GDM1 (cell line): ENCODE data around the gene RWDD3.

Source experiments
- DNase-seq: peaks from one replicate; lab custom pipeline; 2025; lab: John Stamatoyannopoulos, UW

The RWDD3 gene

DNA sequence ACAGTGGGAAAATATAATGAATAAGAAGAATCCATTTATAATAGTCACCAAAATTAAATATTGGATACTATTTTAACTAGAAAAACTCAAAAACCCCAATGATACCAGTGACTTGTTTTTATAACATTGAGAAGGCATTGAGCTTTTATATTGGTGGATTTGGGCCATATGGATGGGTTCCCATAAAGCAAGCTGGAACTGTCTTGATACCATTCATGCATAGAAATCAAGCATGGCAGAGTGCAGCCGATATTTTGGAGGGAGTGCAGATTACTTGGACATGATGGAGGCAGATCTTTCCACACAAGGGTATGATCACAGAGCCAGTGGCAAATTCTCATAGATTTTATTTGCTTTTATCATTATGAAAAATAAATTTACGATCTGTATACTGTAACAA, 3.8 kb upstream of the RWDD3 start:
- no peak for DNase-seq

DNA sequence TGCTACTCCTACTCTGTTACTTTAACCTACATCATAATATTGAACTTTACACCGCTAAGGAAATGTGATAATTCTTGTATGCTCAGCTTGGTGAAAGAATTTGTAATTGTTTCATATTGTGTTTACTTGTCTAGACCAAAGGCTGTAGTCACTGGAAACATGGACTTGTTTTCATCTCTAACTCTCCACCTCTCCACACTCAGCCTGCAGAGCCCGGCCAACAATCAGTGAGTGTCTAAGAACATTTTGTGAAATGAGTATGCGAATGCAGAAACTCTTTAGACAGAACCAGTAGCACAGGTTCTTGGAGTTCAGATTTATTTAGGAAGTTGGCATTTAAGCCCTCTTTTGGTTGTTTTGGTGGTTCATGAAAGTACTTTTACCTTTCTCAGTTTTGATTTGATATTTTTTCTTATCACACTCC, 3.2 kb upstream of the RWDD3 start:
- no peak for DNase-seq

DNA sequence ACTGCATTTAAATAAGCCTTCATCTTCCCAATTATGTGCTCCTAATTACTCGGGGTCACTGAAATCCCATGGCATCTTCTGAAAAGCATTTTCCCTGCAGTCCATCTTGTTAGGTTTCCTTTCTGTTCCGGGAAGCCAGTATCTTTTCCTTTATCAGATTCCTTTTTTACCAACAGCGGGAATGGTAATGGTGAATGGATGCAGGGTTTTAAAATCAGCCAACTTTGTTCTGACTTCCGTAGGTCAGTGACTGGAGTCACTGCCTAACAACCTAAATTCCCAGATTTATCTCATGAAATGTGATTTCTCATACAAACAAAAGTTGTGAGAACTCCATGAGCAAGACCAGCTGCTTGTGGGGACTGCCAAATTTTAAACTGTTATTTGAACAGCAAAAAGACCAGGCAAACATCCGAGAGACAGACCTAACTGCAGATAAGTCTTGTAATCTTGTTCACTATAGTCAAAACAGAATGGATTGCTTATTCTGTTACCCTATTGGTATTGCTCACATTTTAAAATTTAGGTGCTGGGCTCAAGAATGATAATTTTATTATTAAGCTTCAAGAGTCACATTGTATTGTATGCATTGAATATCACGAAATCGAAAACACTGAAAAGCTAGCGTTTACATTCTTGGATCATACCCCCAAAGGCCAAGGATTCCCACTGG, 1.2 kb upstream of the RWDD3 start:
- DNase-seq, result no peak

DNA sequence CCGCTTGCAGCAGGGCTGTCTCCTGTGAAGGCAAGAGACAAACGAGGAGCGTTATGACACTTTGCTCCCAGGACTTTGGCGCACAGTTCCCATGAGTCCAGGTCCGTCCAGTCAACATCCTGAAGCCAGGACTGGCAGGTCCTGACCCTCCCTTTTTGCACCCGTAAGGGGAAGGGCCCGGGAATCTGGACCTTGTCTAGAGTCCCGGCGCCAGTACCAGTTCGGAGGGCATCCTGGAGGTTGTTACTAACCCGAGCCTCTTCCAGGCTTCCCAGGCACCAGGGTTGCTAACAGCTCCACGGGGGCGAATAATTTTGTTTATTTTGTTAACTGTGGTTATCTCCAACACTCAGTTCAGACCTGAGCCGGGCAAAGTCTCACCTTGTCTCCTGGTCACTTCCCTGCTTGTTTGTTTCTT, 682 bp upstream of the RWDD3 start:
- DNase-seq, result no peak

DNA sequence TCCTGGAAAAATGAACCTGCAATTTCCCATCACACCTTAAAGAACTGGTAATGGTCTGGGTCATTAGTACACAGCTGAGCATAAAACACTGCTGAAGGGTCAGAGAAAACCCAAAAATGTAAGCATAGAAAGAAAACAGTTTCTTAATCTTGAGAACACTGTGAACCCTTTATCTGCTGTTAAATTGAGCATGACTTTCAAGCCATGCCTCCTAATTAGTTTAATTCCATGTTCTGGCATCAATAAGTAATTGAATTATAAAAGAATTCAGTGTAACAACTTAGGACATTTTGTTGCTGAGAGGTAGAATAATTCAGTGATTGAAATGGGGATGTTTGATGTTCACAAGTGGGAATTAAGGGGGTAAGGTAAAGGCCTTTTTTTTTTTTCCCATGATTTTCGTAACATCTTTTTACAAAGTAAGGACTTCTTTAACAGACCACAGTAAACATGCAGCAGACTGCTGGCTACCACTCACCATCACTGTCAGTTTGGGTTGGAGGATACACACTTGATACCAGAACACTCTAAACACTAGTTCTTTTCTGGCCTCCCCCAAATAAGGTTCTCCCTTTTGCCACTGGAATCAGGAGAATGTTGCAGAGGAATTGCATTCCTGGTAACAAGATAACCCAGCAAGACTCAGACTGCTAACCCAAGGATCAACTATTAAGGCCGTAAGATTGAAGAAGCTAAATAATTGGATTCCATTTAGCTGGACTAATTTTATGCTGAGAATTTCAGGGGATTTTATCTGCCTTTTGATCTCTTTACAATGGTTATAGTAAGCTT, 3.0 kb downstream of the RWDD3 start:
- DNase-seq, result no peak

DNA sequence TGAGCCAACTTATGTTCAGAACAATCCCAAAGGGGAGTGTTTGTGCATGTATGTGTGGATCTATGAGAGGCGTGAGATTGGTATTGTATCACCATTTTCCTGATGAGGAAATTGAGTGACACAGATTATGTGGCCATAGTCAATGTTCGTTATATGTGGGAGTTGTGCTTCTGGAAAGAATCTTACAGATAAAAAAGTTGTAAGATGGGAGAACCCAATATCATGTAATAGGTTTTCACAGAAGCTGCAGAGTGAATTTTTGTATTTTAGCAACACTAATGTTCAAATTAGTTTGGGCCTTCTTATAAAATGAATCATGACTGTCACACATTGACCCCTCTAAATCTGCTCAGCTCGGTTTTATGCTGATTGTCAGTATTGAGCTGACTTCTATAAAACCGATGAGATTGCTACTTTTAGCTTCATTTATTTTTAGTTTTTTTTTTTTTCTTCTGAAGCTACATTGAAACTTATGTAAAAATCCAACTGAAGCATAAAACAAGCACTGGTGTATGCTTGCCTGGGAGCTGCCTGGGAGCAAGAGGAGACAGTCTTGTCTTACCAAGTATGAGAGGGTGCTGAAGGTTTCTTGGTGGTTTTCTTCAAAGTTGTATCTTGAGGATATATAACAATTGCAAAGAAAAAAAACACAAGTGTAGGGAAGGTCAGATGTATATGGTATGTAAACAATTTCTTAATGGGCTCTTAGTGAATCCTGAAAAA, 4.1 kb downstream of the RWDD3 start:
- DNase-seq, result no peak

DNA sequence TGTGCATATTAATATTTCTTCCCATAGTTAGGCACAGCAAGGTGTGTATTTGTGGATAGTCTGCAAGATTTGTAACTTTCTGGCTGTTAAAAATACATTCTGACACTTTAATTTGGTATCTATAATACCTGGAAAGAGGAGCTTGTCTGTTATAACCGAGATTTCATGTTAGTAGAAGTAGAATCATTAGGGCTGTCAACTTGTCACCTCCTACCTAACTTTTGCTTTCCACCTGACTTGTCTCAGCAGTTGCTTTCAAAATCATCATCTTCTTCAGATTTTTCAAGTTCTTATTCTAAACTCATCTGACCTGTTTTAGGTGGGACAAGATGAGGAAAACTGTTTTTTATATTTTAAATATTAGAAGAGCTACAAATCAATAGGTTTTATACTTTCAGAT, 11.0 kb downstream of the RWDD3 start:
- no peak for DNase-seq

DNA sequence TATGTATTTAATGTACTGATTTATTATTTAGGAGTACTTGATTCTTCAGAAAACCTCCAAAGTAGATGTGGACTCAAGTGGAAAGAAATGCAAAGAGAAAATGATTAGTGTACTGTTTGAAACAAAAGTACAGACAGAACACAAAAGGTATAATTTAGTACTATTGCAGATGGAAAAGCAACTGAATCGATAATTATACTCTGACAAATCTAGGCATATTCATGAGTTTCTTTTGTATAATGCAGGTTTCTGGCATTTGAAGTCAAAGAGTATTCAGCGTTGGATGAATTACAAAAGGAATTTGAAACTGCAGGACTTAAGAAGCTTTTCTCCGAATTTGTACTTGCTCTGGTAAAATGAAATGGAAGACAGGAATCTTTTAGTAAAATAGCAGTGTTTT, 12.5 kb downstream of the RWDD3 start:
- no peak for DNase-seq

DNA sequence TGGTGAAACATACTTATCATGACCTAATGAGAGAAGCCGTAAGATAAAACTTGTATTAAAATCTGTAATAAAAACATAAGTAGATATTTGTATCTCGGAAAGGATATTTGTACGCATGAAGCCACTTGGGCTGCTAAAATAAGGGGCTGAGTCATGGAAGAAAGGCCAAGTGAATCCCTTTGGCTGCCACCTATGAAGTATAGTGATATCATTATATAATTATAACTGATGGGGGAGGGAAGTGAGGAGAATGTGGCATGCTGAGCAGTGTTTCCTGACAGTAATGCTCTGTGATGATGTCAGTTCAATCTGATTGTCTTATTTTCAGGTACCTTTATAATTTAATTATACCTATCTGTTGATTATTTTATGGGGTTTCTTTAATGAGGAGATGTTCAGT, 13.6 kb downstream of the RWDD3 start:
- DNase-seq, result no peak

DNA sequence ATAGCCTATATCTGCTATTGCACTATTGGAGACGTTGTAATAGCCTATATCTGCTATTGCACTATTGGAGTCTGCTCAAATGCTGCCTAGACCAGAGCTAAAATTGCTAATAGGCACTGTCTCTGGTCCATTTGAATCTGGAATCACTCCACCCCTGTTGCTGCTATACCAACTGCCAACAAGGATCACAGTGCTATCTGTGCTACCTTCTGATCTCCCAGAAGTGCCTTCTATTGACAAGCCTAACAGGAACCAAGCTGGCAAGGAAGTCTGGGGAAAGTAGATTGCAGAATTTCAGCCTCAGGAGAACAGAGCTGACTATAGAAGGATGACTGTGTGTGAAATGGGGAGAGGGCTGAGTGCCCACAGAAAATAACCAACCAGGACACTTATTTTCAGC, 15.9 kb downstream of the RWDD3 start:
- peak; percentile 51 for DNase-seq

DNA sequence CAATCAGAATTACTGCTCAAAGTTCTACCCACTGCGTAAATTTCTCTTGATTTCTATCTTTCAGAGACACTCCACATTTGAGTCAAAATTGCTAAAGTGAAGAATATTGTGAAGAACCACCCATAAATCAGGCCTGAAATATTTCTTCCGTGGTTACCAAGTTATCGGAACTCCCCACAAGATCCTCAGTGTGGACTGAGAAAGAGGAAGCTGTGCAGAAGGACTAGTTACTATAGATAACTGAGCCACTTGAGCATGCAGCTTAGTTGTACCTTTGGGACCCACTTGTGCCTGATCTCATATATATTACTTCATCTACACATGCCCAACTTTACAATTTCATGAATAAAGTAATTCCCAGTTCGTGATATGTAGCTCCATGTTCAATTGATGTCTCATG, 18.4 kb downstream of the RWDD3 start:
- peak; percentile 47 for DNase-seq

DNA sequence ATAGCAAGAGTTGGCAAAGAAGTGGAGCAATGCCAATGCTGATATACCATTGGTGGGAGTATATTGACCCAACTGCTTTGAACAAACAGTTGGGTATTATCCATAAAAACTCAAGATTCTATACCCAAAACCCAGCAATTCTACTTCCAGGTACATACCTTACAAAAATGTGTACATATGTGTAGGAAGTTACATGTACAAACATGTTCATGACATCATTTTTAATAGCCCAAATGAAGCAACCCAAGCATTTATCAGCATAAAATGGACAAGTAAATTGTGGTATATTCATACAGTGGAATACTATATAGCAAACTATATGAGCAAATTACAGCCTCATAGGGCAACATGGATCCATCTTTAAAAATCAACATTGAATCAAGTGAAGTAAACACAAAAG, 20.9 kb downstream of the RWDD3 start:
- DNase-seq, result no peak

DNA sequence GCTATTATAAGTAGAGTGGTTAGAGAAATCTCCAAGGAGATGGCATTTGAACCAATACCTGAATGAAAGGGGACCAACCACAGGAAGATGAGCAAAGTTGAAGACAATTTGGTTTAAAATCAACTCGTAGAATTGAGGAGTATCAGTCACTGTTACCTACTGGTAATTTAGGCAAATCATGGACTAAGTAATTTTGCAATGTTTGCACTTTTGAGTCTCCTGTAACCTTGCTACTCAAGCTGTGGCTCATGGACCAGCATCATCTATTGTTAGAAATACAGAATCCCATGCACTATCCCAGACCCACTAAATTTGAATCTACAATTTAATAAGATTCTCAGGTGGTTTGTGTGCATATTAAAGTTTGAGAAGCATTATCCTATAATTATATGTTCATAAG, 21.8 kb downstream of the RWDD3 start:
- DNase-seq, result no peak

DNA sequence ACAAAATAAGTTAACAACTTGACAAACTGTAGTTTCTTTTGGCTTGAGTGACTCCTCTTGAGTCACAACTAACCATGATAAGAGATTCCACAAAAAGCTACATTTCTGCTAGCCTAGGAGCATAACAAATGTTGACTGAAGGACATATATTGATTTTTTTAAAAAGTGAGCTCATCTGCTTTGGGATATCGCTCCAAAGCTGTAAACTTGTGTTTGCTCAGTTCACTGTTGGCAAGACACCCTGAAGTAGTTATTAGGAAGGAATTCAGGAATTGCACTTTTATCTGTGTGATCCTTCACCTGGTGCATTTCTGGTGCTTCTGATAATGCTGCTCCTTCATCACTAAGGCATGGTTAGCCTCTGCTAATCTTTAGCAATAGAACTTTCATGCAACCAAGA, 23.7 kb downstream of the RWDD3 start:
- no peak for DNase-seq

DNA sequence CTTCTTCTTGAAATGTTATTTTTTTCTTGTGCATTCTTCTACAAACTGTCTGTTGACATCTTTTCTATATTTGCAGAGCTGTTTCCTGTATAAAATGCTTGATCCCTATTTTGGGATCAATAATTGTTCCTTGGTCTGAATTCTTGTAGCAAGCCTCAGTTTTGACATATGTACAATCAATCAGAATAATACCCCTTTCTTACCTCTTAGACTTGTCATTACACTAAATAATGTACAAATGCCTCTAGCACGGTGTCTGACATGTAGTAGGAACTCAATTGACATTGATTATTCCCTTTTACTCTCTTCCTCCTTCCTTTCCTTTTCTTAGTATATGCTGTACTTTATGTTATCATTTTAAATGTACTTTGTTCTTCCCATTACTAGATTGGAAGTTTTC, 25.2 kb downstream of the RWDD3 start:
- DNase-seq, result no peak

DNA sequence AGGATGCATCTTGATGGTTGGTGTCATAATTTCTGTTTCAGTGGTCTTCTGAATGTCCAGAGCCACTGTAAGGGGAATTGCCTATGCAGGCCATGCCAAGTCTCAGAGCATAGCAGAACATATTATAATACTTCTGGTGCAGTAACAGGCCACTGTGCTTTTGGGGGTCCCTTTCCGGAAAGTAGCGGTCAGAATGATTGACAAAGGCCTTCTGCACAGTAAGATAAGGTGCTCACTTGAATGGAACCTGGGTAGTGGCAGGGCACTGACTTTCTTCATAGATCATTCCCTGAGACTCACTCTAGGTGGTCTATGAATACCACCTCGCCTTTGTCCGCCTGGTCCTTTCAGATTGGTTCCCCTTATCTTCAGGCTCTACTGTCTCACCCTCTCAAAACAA, 28.9 kb downstream of the RWDD3 start:
- no peak for DNase-seq

DNA sequence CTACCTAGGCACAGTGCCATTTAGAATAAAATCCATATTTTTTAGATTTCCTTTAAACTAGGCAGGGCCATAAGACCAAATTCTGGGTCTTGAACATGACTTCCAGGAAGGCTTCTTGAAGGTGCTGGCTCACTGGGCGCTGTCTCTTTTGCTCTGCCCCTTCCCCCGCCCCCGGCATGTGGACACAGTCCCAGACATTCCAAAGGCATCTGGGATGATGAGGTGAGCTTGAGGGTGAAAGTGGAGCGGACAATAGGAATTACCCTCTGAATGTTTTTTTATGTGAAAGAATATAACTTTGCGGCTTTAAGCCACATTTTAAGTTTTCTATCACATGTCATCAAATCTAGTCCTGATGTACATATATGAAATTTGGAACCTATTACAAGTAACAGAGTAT, 29.4 kb downstream of the RWDD3 start:
- DNase-seq, result no peak

DNA sequence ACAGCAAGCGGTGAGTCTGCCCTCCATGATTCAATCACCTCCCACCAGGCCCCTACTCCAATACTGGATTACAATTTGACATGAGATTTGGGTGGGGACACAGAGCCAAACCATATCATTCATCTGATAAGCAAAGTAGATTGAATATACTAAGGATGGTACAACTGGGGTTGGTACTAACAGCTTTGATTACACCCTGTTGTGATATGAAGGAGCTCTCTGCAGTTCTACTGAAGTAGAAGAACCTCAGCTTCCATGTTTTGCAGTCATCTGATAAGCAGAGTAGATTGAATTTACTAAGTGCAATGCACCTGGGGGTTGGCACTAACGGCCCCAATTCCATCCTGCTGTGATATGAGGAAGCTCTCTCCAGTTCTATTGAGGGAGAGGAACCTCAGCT, 31.1 kb downstream of the RWDD3 start:
- DNase-seq, result no peak

DNA sequence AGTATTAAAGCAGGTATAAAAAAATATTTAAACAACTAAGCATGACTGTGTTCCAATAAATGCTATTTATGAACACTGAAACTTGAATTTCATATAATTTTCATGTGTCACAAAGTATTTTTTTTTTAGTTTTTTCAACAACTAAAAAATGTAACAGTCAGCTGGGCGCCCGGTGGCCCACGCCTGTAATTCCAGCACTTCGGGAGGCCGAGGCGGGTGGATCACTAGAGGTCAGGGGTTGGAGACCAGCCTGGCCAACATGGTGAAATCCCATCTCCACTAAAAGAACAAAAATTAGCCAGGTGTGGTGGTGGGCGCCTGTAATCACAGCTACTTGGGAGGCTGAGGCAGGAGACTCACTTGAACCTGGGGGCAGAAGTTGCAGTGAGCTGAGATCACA, 42.4 kb downstream of the RWDD3 start:
- no peak for DNase-seq

DNA sequence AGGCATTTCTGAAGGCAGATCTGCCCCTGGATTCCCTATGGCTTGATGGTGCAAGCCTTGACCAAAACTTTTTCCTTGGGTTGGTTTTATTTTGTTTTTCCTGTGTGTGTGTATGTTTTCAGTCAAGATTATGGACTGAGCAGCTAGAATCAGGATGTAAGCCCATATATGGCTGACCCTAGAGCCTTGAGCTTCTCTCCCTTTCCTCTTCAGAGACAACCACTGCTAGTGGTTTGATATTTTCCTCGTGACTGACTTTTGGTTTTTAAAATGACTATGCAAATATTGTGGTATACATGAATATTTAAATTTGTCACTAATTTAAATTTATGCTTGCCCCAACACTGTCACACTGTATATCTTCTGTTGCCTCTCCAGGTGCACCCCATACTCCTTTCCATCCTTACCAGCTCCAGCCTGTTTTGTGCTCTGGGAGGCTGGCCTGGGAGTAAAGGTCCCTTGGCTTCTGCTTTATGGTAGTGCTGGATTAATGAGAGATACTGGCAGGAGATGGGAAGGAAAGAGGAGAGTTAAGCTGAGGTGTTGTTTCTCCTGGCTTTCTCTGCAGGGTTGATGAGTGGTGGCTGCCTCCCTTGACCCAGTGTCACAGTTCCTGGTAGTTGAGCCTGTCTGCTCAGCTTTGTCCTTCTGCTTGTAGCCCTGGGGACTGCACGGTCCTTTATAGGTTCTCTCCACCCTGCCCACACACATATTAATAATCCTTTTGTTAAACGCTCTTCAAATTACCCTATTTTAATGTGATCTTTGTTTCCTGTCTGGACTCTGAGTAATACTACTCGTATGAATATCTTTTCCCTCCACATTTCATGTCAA, 44.4 kb downstream of the RWDD3 start:
- DNase-seq, result no peak

DNA sequence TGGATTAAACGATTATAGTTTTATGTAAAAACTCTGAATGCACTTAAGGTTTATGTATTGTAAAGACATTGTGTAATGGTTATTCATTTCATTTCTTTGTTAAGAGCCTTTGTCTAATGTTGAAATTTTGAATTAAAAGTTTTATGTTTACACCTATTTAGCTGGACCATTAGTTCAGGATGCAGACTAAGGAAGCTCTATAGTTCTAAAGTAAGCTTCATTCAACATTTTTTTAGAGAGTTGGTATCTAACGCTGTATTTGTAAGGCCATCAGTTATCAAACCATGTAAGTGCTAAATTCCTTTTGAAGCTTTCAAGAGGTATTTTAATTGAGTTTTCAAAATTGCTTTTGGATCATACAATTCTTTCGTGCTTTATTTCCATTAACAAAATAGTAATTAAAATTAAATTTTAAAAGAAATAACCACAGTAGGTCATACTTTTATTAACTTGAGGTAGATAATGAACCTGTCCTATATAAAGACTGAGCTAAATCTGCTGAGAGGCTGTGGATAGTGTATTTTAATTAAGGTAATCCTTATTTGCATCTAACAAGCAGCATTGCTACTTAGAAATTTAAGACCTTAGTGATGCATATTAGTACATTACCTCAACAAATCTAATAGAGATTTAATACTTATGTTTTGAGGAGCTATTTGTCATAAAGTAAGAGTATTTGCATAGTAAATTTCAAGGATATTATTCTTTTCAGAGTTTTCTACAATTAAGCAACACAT, 47.9 kb downstream of the RWDD3 start:
- DNase-seq, result no peak

DNA sequence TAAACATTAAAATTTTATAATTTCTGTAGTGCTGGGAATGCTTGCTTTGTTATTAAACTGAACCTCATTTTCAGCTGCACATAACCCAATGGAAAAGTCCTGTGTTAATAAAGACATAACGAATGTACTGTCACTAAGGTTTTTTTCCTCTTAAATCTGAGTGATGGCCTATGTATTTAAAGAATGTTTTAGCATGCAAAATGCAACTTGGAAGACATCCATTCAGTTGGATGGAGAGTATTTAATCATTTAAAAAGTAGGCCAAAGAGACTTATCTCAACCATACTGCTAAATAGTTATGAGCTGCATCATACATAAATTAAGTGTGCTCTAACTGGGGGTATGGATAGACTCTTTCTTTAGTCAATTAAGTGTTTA, 48.5 kb downstream of the RWDD3 start:
- DNase-seq, result no peak
